HG03565 (cell line): Measurements from ENCODE around the gene DNPEP.
"Not testable (repeated sequence)": the region's sequence is repeated elsewhere in the genome, so short reads cannot be mapped to it uniquely, and the experiment has no call there.

Experiments used
- ATAC-seq: cut with Tn5 transposase; IDR thresholded peaks from one replicate; pipeline ENCODE4 v1.9.1; 2021; ENCODE audit warnings: mild to moderate bottlenecking, moderate library complexity; ENCODE audit not compliant: unreplicated experiment

DNPEP gene

DNA sequence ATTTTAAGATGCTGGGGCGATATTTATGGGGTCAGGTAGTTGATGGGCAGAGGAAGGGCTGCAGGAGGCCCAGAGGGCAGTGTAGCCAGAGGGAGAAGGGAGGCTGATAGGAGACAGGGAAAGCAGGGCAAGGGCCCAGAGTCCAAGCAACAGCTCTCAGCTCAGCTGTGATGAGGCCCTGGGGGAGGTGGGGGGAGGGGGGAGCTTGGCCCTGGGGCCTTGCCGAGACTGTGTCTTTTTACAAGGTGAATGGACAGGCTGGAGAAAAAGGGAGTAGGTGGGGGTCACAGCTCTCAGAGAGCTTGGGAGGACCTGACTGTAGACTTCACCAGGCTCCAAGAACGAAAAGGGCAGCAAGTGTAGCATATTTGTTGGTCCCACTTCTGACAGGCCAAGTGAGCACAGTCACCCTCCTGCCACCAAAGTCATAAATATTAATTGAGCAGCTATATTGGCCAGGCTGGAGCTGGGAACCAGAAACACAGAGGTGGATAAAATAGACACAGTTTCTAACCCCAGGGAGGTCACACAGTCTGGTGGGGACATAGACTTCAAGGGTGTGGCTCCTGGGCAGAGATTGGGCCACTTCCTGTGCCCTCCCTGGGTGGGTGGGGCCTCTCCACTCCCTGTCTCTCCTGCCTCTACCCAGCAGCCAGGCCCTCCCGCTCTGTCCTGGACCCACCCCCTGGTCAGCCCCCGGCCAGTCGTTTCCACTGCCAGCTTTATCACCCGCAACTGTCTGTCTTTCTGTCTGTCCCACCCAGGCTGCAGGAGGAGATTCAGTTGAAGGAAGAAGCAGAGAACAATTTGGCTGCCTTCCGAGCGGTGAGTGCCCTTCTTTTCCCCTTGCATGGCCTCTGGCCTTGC, 31.9 kb upstream of the DNPEP start:
- ATAC-seq, result no peak

DNA sequence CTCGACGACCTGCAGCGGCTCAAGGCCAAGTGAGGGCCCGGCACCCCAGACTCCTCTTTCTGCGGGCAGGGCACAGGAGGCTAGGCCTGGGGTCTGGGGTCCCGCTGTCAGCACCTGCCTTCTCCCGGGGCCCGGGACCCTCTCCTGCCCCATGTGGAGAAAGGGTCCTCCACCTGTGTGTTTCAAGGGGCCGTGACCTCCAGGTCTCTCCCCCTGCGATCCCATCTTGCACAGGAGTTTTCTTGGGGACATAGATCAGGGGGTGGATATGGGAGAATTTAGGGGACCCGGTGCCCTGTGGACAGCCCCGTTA, 31.3 kb upstream of the DNPEP start:
- ATAC-seq, result no peak

DNA sequence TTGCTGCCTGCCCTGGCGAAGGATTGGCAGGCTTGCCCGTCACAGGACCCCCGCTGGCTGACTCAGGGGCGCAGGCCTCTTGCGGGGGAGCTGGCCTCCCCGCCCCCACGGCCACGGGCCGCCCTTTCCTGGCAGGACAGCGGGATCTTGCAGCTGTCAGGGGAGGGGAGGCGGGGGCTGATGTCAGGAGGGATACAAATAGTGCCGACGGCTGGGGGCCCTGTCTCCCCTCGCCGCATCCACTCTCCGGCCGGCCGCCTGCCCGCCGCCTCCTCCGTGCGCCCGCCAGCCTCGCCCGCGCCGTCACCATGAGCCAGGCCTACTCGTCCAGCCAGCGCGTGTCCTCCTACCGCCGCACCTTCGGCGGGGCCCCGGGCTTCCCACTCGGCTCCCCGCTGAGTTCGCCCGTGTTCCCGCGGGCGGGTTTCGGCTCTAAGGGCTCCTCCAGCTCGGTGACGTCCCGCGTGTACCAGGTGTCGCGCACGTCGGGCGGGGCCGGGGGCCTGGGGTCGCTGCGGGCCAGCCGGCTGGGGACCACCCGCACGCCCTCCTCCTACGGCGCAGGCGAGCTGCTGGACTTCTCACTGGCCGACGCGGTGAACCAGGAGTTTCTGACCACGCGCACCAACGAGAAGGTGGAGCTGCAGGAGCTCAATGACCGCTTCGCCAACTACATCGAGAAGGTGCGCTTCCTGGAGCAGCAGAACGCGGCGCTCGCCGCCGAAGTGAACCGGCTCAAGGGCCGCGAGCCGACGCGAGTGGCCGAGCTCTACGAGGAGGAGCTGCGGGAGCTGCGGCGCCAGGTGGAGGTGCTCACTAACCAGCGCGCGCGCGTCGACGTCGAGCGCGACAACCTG, 30.7 kb upstream of the DNPEP start, which contains the start of gene DES:
DES (plus strand) TSS at position 223 of the 857 bp plus-strand sequence; CDS start at position 309, 86 bp downstream.
- ATAC-seq, result no peak

DNA sequence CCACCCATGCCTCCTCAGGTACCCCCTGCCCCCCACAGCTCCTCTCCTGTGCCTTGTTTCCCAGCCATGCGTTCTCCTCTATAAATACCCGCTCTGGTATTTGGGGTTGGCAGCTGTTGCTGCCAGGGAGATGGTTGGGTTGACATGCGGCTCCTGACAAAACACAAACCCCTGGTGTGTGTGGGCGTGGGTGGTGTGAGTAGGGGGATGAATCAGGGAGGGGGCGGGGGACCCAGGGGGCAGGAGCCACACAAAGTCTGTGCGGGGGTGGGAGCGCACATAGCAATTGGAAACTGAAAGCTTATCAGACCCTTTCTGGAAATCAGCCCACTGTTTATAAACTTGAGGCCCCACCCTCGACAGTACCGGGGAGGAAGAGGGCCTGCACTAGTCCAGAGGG, 29.7 kb upstream of the DNPEP start:
- ATAC-seq, result no peak

DNA sequence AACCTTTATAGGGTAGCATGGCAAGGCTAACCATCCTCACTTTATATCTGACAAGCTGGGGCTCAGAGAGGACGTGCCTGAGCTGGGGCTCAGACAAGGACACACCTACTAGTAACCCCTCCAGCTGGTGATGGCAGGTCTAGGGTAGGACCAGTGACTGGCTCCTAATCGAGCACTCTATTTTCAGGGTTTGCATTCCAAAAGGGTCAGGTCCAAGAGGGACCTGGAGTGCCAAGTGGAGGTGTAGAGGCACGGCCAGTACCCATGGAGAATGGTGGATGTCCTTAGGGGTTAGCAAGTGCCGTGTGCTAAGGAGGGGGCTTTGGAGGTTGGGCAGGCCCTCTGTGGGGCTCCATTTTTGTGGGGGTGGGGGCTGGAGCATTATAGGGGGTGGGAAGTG, 29.2 kb upstream of the DNPEP start:
- no peak for ATAC-seq

DNA sequence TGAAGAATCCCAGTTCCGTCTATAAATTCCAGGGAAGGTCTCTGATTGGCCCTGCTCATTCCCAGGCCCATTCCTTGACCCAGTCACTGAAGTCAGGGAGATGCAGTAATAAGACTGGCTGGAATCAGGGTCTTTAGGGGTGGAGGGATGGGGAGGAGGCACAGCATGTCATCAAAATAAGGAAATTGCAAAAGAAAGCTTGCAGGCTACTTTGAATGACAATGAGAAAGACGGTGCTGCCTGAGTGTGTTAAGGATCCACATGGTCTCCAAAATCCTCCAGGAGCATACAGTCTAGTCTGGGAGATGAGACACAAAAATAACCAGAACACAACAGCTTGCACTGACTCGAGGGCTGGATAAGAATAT, 28.5 kb upstream of the DNPEP start:
- ATAC-seq, result no peak

DNA sequence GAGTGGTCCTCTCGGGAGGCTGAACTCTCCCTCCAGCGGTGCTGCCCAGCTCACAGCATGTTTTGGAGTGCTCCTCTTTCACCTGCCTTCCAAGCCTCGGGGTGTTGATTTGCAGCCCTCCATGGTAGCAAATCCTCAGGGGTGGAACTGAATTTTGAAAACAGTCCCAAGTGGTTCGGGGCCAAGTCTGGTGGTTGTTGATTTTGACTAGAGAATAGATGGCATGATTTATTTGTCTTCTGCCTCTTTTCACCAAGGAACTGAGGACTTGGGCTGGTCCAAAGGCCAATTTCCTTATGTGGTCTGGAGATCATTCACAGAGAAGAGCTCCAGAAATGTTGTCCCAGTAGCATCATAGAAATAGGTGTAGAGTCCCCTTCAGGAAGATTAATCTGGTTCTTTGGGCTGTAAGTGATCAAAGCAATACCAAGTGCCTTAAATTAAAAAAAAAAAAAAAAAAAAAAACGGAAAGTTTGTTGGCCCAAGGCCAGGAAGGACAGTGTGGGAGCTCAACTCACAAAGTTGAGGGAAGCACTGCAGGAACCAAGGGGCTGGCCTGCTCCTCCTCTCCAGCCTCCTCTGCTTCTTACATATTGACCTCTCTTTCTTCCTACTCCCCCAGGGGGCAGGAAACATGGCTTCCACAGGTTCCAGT, 28.0 kb upstream of the DNPEP start:
- ATAC-seq, result no peak

DNA sequence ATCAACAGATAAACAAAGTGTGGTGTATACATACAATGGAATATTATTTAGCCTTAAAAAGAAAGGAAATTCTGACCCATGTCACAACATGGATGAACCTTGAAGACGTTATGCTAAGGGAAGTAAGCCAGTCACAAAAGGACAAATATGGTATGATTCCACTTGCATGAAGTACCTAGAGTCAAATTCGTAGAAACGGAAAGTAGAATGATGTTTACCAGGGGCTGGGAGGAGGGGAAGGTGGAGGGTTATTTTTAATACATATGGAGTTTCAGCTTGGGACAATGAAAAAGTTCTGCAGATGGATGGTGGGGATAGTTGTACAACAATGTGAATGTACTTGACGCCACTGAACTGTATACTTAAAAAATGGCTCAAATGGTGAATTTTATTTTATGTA, 27.1 kb upstream of the DNPEP start:
- no peak for ATAC-seq

DNA sequence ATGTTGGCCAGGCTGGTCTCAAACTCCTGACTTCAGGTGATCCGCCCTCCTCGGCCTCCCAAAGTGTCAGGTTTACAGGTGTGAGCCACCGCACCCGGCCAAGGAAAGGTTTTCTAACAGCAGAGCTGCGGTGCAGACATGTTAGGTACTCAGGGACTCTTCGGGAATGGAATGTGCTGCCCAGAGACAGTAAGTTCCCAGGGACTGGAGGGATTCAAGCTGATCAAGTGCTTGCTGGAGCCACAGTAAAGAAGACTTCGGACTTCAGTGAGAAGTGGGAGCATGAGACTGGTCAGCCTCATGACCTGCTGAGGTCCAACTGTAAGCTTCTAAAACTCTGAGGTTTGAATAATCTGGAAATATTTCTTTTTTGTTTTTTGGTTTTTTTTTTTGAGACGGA, 22.7 kb upstream of the DNPEP start:
- no peak for ATAC-seq

DNA sequence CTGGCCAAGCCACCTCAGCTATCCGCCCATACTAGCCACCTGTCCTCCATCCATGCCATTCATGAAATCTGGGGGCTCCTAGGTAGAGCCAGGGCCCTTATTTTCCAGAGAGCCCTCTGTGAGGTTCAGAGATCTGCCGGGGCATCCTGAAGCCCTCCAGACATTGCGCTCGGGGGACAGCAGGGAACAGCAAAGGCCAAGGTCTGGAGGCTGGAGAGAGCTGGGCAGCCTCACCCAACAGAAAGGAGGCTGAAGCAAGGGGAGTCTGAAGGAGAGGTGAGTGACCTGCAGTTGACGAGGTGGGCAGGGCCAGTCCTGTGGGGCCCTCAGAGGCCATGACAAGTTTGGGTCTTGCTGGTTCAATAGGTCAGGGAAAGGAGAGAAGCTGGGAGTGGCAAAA, 21.9 kb upstream of the DNPEP start:
- ATAC-seq, result no peak

DNA sequence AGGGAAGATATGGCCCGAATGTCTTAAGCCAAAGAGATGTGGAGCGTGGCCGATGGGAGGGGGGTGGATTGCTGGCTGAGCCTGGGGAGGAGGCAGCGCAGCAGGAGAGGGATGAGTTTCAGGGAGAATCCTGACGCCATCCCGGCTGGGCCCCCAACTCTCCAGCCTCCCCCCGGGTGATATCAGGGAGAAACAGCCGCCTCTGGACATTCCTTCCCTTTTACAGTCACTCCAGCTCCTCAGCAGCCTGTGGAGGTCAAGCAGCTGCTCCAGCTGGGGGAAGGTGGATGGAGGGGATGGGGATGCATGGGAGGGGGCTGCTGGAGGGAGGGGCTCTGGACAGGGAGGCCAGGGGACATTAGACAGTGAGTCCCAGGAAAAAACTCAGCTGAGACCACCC, 20.9 kb upstream of the DNPEP start:
- no peak for ATAC-seq

DNA sequence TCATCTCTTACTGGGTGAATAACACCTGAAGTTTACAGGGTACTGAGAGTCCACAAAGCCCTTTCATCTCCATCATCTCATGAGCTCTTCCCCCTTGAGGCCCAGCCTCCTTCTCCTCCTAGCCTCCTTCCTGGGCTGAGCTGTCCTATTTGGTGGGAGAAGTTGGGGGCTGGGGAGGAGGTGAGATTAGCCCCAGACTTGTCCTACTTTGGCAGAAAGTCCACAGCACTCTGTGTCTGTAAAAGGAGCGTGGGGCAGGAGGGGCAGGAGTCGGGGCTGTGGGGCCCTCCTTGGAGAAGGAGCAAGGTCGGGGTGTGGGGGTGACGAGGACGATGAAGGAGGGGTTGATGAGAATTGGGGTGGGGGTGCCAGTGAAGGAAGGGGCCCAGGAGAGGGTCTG, 20.5 kb upstream of the DNPEP start:
- no peak for ATAC-seq

DNA sequence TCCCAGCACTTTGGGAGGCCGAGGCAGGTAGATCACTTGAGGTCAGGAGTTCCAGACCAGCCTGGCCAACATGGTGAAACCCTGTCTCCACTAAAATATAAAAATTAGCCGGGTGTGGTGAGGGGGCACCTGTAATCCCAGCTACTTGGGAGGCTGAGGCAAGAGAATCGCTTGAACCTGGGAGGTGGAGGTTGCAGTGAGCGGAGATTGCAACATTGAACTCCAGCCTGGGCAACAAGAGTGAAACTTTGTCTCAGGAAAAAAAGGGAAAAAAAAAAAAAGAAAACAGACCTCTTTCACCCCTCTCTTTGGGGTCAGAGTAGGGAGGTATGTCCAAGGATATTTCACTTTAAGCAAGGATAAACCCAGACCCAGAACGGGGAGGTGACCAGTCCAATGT, 19.6 kb upstream of the DNPEP start:
- not testable (repeated sequence) for ATAC-seq

DNA sequence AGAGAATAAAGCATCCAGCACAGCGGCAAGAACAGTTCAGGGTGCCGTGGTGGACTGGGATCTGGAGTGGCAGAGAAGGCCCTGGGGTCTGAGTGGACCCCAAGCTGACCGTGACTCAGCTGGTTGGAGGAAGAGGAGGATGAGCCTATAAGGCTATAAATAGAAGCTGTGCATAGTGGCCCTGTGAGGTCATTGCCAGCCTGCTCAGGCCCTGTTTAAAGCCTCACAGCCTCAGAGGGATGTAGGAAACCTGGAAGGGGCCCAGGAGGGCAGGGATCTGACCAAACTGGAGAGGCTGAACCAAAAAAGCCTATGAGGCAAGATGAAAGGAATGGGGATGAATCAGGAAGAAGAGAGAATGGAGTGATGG, 19.1 kb upstream of the DNPEP start:
- ATAC-seq, result no peak

DNA sequence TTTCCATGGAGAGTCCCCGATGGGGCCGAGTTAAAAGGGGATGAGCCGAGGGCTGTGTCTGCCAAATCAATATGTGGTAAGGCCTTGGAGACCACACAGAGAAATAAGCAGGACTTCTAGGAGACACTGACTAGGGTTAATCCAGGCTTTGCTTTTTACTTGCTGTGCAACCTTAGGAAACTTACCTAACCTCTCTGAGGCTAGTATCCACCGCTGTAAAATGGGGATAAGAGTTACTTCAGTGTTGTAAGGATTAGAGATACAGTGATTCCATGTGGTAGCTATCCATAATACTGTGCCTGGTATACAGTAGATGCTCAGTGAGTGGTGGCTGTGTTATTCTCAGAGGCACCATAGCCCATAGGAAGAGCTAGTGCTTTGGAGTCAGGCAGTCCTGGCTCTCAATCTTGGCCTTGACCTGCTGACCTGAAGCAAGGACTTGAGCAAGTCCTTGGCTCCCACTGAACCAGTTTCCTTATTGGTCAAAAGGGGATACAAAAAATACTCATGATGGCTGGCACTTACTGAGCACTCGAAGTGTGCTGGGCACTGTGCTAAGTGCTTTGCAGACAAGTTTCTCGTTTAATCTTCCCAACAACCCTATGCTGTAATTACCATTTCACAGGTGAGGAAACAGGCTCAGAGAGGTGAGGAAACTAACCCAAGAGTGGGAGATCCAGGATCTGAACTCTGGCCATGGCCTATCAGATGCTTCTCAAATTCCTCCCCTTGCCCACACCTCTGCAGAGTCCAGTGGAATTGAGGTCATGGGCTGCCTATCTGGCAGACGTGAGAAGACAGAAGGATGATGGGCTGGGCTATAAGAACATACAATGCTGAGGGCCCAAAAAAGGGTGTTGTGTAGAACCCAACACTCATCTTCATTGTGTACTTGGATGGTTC, 18.5 kb upstream of the DNPEP start:
- ATAC-seq, result no peak

DNA sequence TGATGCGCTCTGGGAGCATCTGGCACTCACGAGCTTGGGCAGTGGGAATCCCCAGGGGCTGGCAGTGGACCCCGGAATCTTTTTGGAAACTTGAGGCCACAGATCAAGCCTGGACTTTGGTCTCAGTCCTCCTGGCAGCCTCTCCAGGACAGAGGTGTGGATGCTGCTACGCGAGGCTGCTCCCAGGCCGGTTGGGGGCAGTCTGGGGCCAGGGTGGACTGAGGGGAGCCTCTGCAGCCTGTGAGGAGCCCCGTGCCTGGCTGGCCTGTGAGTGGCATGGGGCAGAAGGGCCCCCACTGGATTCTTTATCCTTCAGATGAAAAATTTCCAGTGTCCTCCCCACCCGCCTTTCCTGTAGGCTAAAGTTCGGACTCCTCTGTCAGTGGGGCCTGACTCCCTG, 17.7 kb upstream of the DNPEP start:
- ATAC-seq, result no peak

DNA sequence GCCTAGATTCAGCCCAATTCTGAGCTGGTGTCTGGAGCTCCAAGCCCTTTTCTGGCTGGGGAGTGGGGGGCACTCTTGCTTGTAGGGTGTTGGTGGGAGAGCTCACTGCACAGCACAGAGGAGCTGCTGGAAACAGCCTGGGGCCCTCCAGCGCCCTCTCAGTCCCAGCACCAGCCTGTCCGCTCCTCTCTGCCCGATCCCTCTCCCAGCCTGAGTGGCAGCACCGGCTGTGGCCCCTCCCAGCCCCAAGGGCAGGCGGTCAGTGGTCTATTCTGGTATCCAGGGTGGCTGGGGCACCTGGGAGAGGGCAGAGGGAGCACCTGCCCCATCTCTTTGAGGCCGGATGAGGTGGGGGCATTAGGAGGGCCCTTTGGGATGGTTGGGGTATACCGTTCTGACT, 17.2 kb upstream of the DNPEP start:
- no peak for ATAC-seq

DNA sequence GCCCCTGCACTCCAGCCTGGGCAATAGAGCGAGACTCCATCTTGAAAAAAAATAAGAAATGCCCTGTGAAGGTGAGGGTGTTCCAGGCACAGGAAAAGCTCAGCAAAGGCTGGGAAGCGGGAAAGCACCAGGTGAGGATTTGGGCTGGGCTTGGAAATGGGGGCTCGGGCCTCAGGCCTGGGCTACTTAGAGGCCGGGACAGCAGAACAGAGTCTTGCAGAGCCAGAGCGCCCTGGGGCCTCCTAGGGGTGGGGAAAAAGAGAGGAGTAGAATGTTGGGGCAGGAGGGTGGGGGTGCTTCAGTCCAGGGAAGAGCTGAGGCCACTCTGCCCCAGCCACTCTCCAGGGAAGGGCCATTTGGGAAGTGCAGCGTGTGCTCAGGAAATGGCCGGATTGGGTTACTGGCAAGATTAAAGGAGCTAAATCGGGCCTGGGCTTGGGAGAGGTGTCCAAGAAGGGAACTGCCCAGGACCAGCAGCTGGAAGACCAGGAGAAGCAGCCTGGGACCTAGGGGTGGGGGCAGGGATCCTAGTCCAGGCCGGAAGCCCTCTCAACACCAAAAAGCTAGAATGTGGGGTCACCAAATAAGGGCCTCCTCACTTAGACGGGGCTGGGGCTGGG, 16.7 kb upstream of the DNPEP start:
- no peak for ATAC-seq

DNA sequence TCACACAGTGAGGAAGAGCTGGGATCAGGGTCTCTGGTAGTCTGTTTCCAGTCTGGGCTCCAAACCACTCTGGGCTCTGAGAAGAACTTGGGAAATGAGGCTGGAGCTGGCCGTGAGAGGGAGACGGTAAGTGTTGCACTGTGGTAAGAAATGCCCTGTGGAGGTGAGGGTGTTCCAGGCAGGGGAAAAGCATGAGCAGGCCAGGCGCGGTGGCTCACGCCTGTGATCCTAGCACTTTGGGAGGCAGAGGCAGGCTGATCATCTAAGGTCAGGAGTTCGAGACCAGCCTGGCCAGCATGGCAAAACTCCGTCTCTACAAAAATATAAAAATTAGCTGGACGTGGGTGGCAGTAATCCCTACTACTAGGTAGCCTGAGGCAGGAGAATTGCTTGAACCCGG, 16.1 kb upstream of the DNPEP start:
- ATAC-seq, result no peak
